Astrocyte (in vitro differentiated cells and primary cell): Measurements from ENCODE around the gene AUNIP. TPM values are rescaled to one million over a fixed set of nuclear protein-coding genes. Genes with fewer than 3 reads are reported as not detected.

Experiments
- DNase-seq: peaks from one replicate; pipeline ENCODE4 v3.0.0-alpha.2; 2010; ENCODE audit warnings: low read depth
- FAIRE-seq: peaks from 2 replicates; lab custom pipeline; 2011; peaks lifted over from hg19 to GRCh38; lab: Jason Lieb, UNC
- H2AFZ ChIP-seq: 2 replicates; pipeline ENCODE4 v1.6.0; 2012; ENCODE audit warnings: low read depth, low read length, inconsistent platforms
- H3K27ac ChIP-seq: 2 replicates; pipeline ENCODE4 v1.5.1; 2011; ENCODE audit warnings: low read depth, low read length, inconsistent platforms
- H3K27me3 ChIP-seq: 2 replicates; pipeline ENCODE4 v1.6.0; 2011; ENCODE audit warnings: low read length, inconsistent platforms; ENCODE audit not compliant: insufficient read depth
- H3K36me3 ChIP-seq: 2 replicates; pipeline ENCODE4 v1.5.1; 2011; ENCODE audit warnings: low read length, inconsistent platforms; ENCODE audit not compliant: insufficient read depth
- H3K4me1 ChIP-seq: 2 replicates; pipeline ENCODE4 v1.5.1; 2011; ENCODE audit warnings: low read length, inconsistent platforms; ENCODE audit not compliant: insufficient read depth
- H3K4me2 ChIP-seq: 2 replicates; pipeline ENCODE4 v1.6.0; 2012; ENCODE audit warnings: low read length, inconsistent platforms
- H3K4me3 ChIP-seq: 2 replicates; pipeline ENCODE4 v1.5.1; 2011; ENCODE audit warnings: low read depth, mild to moderate bottlenecking, low read length, inconsistent platforms; ENCODE audit not compliant: insufficient read depth
- H3K79me2 ChIP-seq: 2 replicates; pipeline ENCODE4 v1.6.0; 2012; ENCODE audit warnings: mild to moderate bottlenecking, low read length, inconsistent platforms; ENCODE audit not compliant: insufficient read depth
- H3K9ac ChIP-seq: 2 replicates; pipeline ENCODE4 v1.6.0; 2012; ENCODE audit warnings: mild to moderate bottlenecking, low read length, inconsistent platforms
- H3K9me3 ChIP-seq: 2 replicates; pipeline ENCODE4 v1.5.1; 2012; ENCODE audit warnings: low read depth, mild to moderate bottlenecking, low read length, inconsistent platforms; ENCODE audit not compliant: insufficient read depth
- H4K20me1 ChIP-seq: 2 replicates; pipeline ENCODE4 v1.6.0; 2012; ENCODE audit warnings: low read length, inconsistent platforms; ENCODE audit not compliant: insufficient read depth
- H3K27ac Mint-ChIP-seq: one replicate; pipeline ENCODE4 v1.8.0; 2021; ENCODE audit warnings: mild to moderate bottlenecking, mixed read lengths; ENCODE audit not compliant: unreplicated experiment
- H3K27me3 Mint-ChIP-seq: one replicate; pipeline ENCODE4 v1.8.0; 2021; ENCODE audit warnings: low read depth, mixed read lengths; ENCODE audit not compliant: unreplicated experiment
- H3K36me3 Mint-ChIP-seq: one replicate; pipeline ENCODE4 v1.8.0; 2021; ENCODE audit warnings: low read depth, mixed read lengths; ENCODE audit not compliant: unreplicated experiment
- H3K4me1 Mint-ChIP-seq: one replicate; pipeline ENCODE4 v1.8.0; 2021; ENCODE audit warnings: low read depth, mixed read lengths; ENCODE audit not compliant: unreplicated experiment
- H3K4me3 Mint-ChIP-seq: one replicate; pipeline ENCODE4 v1.8.0; 2021; ENCODE audit warnings: mild to moderate bottlenecking, moderate library complexity, mixed read lengths; ENCODE audit not compliant: unreplicated experiment
- H3K9me3 Mint-ChIP-seq: one replicate; pipeline ENCODE4 v1.8.0; 2021; ENCODE audit warnings: mild to moderate bottlenecking, mixed read lengths; ENCODE audit not compliant: unreplicated experiment
- EZH2 ChIP-seq: IDR thresholded peaks from 2 replicates; pipeline ENCODE4 v1.6.1; 2012; ENCODE audit warnings: mild to moderate bottlenecking, low read length, inconsistent platforms; ENCODE audit not compliant: insufficient read depth
- total RNA-seq: library from RNA; stranded (reverse); gene quantifications from 2 replicates; pipeline ENCODE4 v1.2.1, GENCODE V29; 2021
- TF ChIP-seq, protein P1 (sequence below): IDR thresholded peaks from 2 replicates; pipeline ENCODE4 v1.5.1; 2011; ENCODE audit warnings: low read depth, mild to moderate bottlenecking, inconsistent platforms, low read length, moderate library complexity; ENCODE audit not compliant: insufficient read depth

Gene AUNIP
- total RNA-seq, 1 donor from 2014 or later, result 2.1 TPM

DNA sequence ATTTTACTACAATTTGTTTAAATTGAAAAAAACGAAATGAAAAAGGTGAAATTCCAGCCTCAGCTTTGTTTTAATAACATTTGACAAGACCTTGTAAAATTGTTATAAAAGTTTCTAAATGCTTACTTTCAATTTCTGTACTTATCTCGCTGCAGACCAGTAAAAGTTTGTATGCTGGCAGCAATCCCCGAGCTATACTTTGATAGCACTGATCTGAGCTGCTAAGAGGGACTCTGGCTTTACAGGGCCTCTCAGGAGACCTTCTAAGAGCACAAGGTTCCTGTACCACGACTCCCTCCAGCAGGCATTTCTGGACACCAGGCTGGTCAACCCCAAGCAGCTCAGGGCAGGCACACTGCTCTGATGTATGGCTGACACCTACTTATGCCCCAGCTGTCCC is 33.9 kb upstream of the AUNIP start:
- H3K27ac Mint-ChIP-seq, result peak overlapping the region; percentile 69
- Histone ChIP-seq H3K9me3 (no peaks in the 10 kb centered on the region), H3K36me3 (no peaks in the 10 kb centered on the region), H3K27me3 (no peaks in the 10 kb centered on the region), H2AFZ (no peak overlapping the region), H3K79me2 (no peaks in the 10 kb centered on the region), H4K20me1 (peaks cover under 1% of the 10 kb centered on the region), H3K4me2 (peak overlapping the region; percentile 23), H3K9ac (no peak overlapping the region), H3K4me3 (no peak overlapping the region), H3K4me1 (peaks cover 48% of the 10 kb centered on the region), H3K27ac (peak overlapping the region; percentile 54)
- TF ChIP-seq EZH2, result no peak
- TF ChIP-seq, protein P1, sequence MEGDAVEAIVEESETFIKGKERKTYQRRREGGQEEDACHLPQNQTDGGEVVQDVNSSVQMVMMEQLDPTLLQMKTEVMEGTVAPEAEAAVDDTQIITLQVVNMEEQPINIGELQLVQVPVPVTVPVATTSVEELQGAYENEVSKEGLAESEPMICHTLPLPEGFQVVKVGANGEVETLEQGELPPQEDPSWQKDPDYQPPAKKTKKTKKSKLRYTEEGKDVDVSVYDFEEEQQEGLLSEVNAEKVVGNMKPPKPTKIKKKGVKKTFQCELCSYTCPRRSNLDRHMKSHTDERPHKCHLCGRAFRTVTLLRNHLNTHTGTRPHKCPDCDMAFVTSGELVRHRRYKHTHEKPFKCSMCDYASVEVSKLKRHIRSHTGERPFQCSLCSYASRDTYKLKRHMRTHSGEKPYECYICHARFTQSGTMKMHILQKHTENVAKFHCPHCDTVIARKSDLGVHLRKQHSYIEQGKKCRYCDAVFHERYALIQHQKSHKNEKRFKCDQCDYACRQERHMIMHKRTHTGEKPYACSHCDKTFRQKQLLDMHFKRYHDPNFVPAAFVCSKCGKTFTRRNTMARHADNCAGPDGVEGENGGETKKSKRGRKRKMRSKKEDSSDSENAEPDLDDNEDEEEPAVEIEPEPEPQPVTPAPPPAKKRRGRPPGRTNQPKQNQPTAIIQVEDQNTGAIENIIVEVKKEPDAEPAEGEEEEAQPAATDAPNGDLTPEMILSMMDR, result no peak
- H3K4me1 Mint-ChIP-seq, result peaks cover 43% of the 10 kb centered on the region
- no peak overlapping the region for H3K4me3 Mint-ChIP-seq
- FAIRE-seq (no peak), DNase-seq (no peak)
- H3K36me3 Mint-ChIP-seq, result peaks cover 11% of the 10 kb centered on the region
- H3K9me3 Mint-ChIP-seq, result no peaks in the 10 kb centered on the region
- H3K27me3 Mint-ChIP-seq, result no peaks in the 10 kb centered on the region

DNA sequence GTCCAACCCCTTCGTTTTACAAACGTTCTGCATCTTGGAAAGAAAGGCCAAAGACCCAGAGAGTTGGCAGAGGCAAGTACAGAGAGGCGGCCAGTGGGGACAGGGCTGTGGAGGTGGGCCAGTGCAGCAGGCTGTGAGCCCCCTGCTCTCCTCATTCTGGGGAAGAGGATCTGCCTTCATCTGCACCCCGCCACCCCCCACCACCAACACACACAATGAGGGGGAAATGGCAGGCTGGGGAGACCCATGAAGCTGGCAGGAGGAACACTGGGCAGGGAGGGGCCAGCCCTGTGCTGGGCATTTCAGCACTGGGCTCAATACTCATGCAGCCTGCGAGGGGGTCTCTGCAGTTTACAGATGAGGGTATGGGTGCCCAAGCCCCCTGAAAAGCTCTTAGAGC is 32.3 kb upstream of the AUNIP start:
- peak overlapping the region; percentile 94 for H3K27ac ChIP-seq
- H3K9ac ChIP-seq, result peak overlapping the region; percentile 50
- H3K36me3 ChIP-seq, result no peaks in the 10 kb centered on the region

More for the DNA sequence above, 32.3 kb upstream of the AUNIP start:
- Histone ChIP-seq H3K4me1 (peaks cover 46% of the 10 kb centered on the region), H2AFZ (no peak overlapping the region), H3K4me2 (peak overlapping the region; percentile 40), H3K27me3 (no peaks in the 10 kb centered on the region), H3K9me3 (no peaks in the 10 kb centered on the region), H4K20me1 (no peaks in the 10 kb centered on the region), H3K79me2 (no peaks in the 10 kb centered on the region), H3K4me3 (no peak overlapping the region)
- H3K27me3 Mint-ChIP-seq, result no peaks in the 10 kb centered on the region
- H3K9me3 Mint-ChIP-seq, result no peaks in the 10 kb centered on the region
- H3K27ac Mint-ChIP-seq, result peak overlapping the region; percentile 73
- no peak overlapping the region for H3K4me3 Mint-ChIP-seq
- DNase-seq, result no peak
- peaks cover 42% of the 10 kb centered on the region for H3K4me1 Mint-ChIP-seq
- peaks cover 9% of the 10 kb centered on the region for H3K36me3 Mint-ChIP-seq
- no peak for FAIRE-seq
- no peak for TF ChIP-seq EZH2
- TF ChIP-seq, protein P1, result no peak
